SH-SY5Y (cell line): ENCODE results near the gene DDX20.

Experiments
- GATA2 ChIP-seq: IDR thresholded peaks from 2 replicates; pipeline ENCODE4 v1.6.1; 2011; ENCODE audit warnings: mild to moderate bottlenecking, low read depth, low read length
- GATA3 ChIP-seq: IDR thresholded peaks from 2 replicates; pipeline ENCODE4 v1.6.1; 2011; ENCODE audit warnings: low read depth, mild to moderate bottlenecking, low read length, moderate library complexity

The DDX20 gene

GRCh38 chr1:111779546-111779945 is 23.8 kb downstream of the DDX20 start:
- TF ChIP-seq GATA3, result no peak
- TF ChIP-seq GATA2, result no peak

DNA sequence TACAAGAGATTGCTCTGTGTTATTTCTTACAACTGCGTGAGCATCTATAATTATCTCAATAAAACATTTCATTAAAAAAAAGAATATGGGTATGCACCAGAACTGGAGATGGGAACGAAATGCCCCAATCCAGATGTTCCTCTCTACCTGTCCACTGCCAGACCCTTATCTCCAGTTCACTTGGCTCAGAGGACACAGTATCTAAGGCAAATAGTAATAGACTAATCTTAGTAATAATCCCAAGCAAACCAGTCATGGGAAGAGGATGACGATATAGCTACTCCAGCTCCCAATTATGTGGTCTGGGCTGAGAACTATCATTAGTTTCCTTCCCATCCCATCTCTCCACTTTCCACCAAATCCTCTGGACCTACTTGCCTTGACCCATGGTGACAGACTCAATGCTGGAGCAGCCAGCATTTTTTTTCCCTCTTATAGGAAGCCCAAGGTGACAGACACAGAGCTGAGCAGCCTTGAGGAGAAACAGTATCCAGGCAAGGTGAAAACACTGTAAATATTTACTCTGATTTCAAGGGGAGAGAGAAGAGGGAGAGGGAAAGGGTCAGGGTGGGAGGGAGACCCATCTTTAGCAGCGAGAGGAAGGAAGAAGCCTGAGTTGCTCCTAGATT is 28.7 kb downstream of the DDX20 start:
- TF ChIP-seq GATA3, result no peak
- no peak for TF ChIP-seq GATA2

DNA sequence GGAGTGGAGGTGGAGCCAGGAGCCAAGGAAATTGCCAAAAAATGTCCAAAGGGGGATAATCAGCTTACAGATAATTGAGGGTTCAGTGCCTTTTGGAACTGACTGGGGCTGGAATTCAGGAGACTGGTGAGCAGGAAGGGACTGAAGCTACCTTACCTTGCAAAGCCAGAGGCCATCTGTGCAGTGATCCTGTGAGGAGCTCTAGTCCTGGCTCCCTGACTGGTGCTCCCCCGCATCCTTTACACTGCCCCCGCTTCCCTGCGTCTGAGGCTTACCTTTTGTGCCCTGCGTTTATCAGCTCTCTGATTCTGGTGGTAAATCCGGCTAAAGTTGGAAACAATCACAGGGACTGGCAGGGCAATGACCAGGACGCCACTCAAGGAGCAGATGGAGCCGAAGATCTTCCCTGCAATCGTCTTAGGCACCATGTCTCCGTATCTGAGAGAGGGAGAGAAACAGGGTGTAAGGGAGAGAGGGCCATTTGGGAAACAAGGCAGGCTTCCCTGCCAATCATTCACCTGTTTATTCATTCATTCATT is 31.0 kb downstream of the DDX20 start:
- no peak for TF ChIP-seq GATA2

DNA sequence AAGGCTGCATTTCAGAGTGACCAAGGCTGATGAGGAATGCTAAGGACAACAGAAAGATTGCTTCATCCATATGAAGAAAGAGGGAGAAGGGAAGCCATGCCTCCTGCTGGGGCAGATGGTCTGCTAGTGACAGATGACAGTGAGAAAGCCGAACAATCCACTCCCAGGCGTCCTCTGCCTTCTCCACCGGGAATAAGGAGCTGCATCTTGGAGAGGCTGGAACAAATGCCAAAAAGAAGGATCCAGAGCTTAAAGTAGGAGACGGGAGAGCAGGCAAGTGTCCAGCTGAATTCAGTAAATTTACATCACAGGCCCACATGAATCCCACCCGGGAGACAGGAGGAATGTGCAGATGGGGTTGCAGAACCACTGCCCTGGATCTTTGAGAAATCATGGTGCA is 33.4 kb downstream of the DDX20 start:
- TF ChIP-seq GATA3 (no peak), GATA2 (no peak)

- TF ChIP-seq GATA2, result no peak
- TF ChIP-seq GATA3, result no peak
These were observed 34.1 kb downstream of the DDX20 start for GRCh38 chr1:111789666-111790316.

DNA sequence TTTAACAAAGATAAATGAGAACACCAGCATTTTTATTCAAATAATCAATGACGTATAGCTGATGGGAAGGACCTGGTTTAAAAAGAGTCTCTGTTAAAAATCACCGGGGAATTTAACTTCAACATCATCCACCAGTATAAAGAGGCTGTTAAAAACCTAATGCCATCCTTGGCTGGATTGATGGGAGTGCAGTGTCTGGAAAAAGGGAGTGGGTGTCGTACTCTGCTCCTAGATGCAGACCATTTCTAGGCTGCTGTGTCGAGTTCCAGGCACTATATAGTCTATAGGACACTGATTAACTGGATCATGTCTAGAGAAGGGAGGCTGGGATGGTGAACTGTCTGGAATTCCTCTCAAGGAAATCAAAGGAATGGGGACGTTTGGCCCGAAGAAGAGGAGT is 36.1 kb downstream of the DDX20 start:
- TF ChIP-seq GATA2 (no peak), GATA3 (no peak)

- TF ChIP-seq GATA2, result no peak
- TF ChIP-seq GATA3, result no peak
These were observed 36.5 kb downstream of the DDX20 start for GRCh38 chr1:111792249-111792648.

DNA sequence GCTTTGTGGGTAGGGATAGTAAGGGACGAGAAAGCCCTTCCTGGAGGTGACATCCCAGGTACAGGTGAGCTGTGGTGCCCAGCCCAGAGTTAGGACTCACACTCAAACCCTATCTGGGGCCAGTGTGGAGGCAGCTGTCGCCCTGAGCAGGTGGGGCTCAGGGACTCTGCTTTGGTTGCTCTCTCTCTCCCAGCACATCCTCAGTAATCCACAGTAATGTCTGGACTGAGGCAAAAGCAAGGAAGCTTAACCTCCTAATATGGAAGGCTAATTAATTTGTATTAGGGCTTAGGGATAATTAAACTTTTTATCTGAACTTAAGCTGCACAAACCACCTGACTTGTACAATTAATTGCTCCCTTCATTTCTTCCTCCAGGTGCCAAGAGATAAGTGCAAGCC is 38.2 kb downstream of the DDX20 start:
- no peak for TF ChIP-seq GATA3
- no peak for TF ChIP-seq GATA2

GRCh38 chr1:111795401-111795800 is 39.7 kb downstream of the DDX20 start:
- no peak for TF ChIP-seq GATA2
- TF ChIP-seq GATA3, result no peak

DNA sequence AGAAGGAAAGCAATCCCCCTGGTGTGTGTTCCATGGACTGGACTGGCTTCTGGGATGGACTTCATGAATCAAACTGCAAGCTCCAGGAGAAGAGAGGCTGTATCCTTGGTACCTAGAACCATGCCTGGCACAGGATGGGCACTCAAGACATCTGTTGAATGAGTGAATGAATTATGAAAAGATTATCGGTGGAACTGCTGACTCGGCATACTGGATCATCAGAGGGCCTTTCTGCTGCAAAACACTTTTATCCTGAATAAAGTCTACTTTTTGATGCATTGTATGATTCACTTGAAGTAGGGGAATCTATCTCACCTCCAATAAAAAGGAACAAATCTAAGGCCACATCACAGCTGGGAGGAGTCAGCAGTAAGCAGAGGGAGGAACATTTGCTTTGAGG is 42.9 kb downstream of the DDX20 start:
- TF ChIP-seq GATA2 (no peak), GATA3 (no peak)

- TF ChIP-seq GATA3, result no peak
- TF ChIP-seq GATA2, result no peak
These were observed 45.6 kb downstream of the DDX20 start for GRCh38 chr1:111801071-111801850.

GRCh38 chr1:111802110-111802509 is 46.4 kb downstream of the DDX20 start:
- TF ChIP-seq GATA3, result no peak
- no peak for TF ChIP-seq GATA2

GRCh38 chr1:111802984-111803383 is 47.3 kb downstream of the DDX20 start:
- no peak for TF ChIP-seq GATA2
- TF ChIP-seq GATA3, result no peak

GRCh38 chr1:111803951-111804350 is 48.2 kb downstream of the DDX20 start:
- TF ChIP-seq GATA3, result no peak
- no peak for TF ChIP-seq GATA2

GRCh38 chr1:111804776-111805175 is 49.1 kb downstream of the DDX20 start:
- TF ChIP-seq GATA2 (no peak), GATA3 (no peak)
